ENCODE measurements around the gene BABAM2.

Gene BABAM2

GRCh38 chr2:28178946-28179345, 288.4 kb downstream of the BABAM2 start:
- intact Hi-C loops (cut with DNase I): no loop called here
- no peak for DNase-seq

- no peak for DNase-seq
- intact Hi-C loops (cut with DNase I): no loop called here
Observed at GRCh38 chr2:28181801-28182200, 291.3 kb downstream of the BABAM2 start.

GRCh38 chr2:28182348-28182747, 291.8 kb downstream of the BABAM2 start:
- intact Hi-C loops (cut with DNase I): no loop called here
- DNase-seq: no peak

GRCh38 chr2:28185153-28185552, 294.6 kb downstream of the BABAM2 start:
- intact Hi-C loops (cut with DNase I): no loop called here
- no peak for DNase-seq

- intact Hi-C loops (cut with DNase I): no loop called here
- no peak for DNase-seq
Observed at GRCh38 chr2:28185891-28186290, 295.4 kb downstream of the BABAM2 start.

GRCh38 chr2:28187186-28187585, 296.7 kb downstream of the BABAM2 start:
- intact Hi-C loops (cut with DNase I): no loop called here
- no peak for DNase-seq

GRCh38 chr2:28188436-28188835, 297.9 kb downstream of the BABAM2 start:
- intact Hi-C loops (cut with DNase I): no loop called here
- DNase-seq: no peak

GRCh38 chr2:28193630-28194403, 303.3 kb downstream of the BABAM2 start:
- intact Hi-C loops (cut with DNase I): no loop called here
- no peak for DNase-seq

- intact Hi-C loops (cut with DNase I): no loop called here
- DNase-seq: no peak
Observed at GRCh38 chr2:28199995-28200679, 309.6 kb downstream of the BABAM2 start.

- no peak for DNase-seq
- intact Hi-C loops (cut with DNase I): no loop called here
Observed at GRCh38 chr2:28201671-28202180, 311.2 kb downstream of the BABAM2 start.

GRCh38 chr2:28202719-28203118, 312.2 kb downstream of the BABAM2 start:
- no peak for DNase-seq
- intact Hi-C loops (cut with DNase I): no loop called here

GRCh38 chr2:28206762-28207161, 316.2 kb downstream of the BABAM2 start:
- no peak for DNase-seq
- intact Hi-C loops (cut with DNase I): no loop called here

- intact Hi-C loops (cut with DNase I): no loop called here
- DNase-seq: no peak
Observed at GRCh38 chr2:28209261-28209691, 318.7 kb downstream of the BABAM2 start.

- intact Hi-C loops (cut with DNase I): no loop called here
- DNase-seq: no peak
Observed at GRCh38 chr2:28209864-28210263, 319.3 kb downstream of the BABAM2 start.

GRCh38 chr2:28210535-28210934, 320.0 kb downstream of the BABAM2 start:
- intact Hi-C loops (cut with DNase I): no loop called here
- DNase-seq: no peak

GRCh38 chr2:28216331-28216730, 325.8 kb downstream of the BABAM2 start:
- intact Hi-C loops (cut with DNase I): no loop called here

GRCh38 chr2:28217042-28217740, 326.7 kb downstream of the BABAM2 start:
- DNase-seq: no peak
- intact Hi-C loops (cut with DNase I): no loop called here

More at GRCh38 chr2:28216331-28216730, 325.8 kb downstream of the BABAM2 start:
- DNase-seq: no peak

- DNase-seq: no peak
- intact Hi-C loops (cut with DNase I): no loop called here
Observed at GRCh38 chr2:28219138-28219537, 328.6 kb downstream of the BABAM2 start.

- intact Hi-C loops (cut with DNase I): no loop called here
- peak in 4 of 10 donors; percentile 9 to 84 (median 50) for DNase-seq
Observed at GRCh38 chr2:28219758-28220368, 329.3 kb downstream of the BABAM2 start.

- DNase-seq: peak in 3 of 10 donors; percentile 13 to 82 (median 81)
- intact Hi-C loops (cut with DNase I): no loop called here
Observed at GRCh38 chr2:28224648-28225472, 334.3 kb downstream of the BABAM2 start.
